Bone marrow (tissue), 2 donors: Measurements from ENCODE around the gene GAB2.
A peak's percentile ranks its signal among the peaks of the same experiment; 100 is the strongest.
"Not testable (repeated sequence)": the region's sequence is repeated elsewhere in the genome, so short reads cannot be mapped to it uniquely, and the experiment has no call there.

ENCODE experiments used
- DNase-seq, 2 donors: peaks; one replicate each; lab custom pipeline; 2025; lab: John Stamatoyannopoulos, UW

GAB2 gene

GRCh38 chr11:78313181-78313795 is 104.3 kb downstream of the GAB2 start:
- DNase-seq: no peak

- DNase-seq: no peak
Measured at GRCh38 chr11:78312712-78313111, 104.9 kb downstream of the GAB2 start.

GRCh38 chr11:78311702-78312371 is 105.8 kb downstream of the GAB2 start:
- no peak for DNase-seq

- no peak for DNase-seq
Measured at GRCh38 chr11:78310500-78310909, 107.1 kb downstream of the GAB2 start.

- no peak for DNase-seq
Measured at GRCh38 chr11:78304201-78304600, 113.4 kb downstream of the GAB2 start.

- no peak for DNase-seq
Measured at GRCh38 chr11:78300108-78300839, 117.3 kb downstream of the GAB2 start.

GRCh38 chr11:78299000-78299710 is 118.5 kb downstream of the GAB2 start:
- DNase-seq: no peak

GRCh38 chr11:78298291-78298771 is 119.3 kb downstream of the GAB2 start:
- no peak for DNase-seq

- DNase-seq: no peak
Measured at GRCh38 chr11:78295991-78296930, 121.4 kb downstream of the GAB2 start.

- DNase-seq: no peak
Measured at GRCh38 chr11:78295347-78295746, 122.3 kb downstream of the GAB2 start.

GRCh38 chr11:78294100-78294499 is 123.5 kb downstream of the GAB2 start:
- not testable (repeated sequence) for DNase-seq

- no peak for DNase-seq
Measured at GRCh38 chr11:78293536-78293935, 124.1 kb downstream of the GAB2 start.

- no peak for DNase-seq
Measured at GRCh38 chr11:78292109-78292803, 125.4 kb downstream of the GAB2 start.

- DNase-seq: no peak
Measured at GRCh38 chr11:78291503-78292108, 126.0 kb downstream of the GAB2 start.

- peak; percentile 16 to 90 for DNase-seq
Measured at GRCh38 chr11:78290293-78291176, 127.1 kb downstream of the GAB2 start.

- no peak for DNase-seq
Measured at GRCh38 chr11:78289552-78290292, 127.9 kb downstream of the GAB2 start.

GRCh38 chr11:78284260-78284659 is 133.4 kb downstream of the GAB2 start:
- no peak for DNase-seq

GRCh38 chr11:78282821-78283220 is 134.8 kb downstream of the GAB2 start:
- DNase-seq: no peak
